Glutamatergic neuron (in vitro differentiated cells): ENCODE measurements around the gene FADD. TPM values are rescaled to one million over a fixed set of nuclear protein-coding genes. Genes with fewer than 3 reads are reported as not detected.

Experiments used
- DNase-seq: peaks from one replicate; pipeline ENCODE4 v3.0.0; 2022
- H3K27ac Mint-ChIP-seq: one replicate; pipeline ENCODE4 v1.8.0; 2020; ENCODE audit warnings: mild to moderate bottlenecking, mixed read lengths, inconsistent platforms; ENCODE audit not compliant: unreplicated experiment
- H3K27me3 Mint-ChIP-seq: one replicate; pipeline ENCODE4 v1.8.0; 2020; ENCODE audit warnings: mild to moderate bottlenecking, moderate library complexity, mixed read lengths, inconsistent platforms; ENCODE audit not compliant: unreplicated experiment
- H3K36me3 Mint-ChIP-seq: one replicate; pipeline ENCODE4 v1.8.0; 2020; ENCODE audit warnings: mild to moderate bottlenecking, mixed read lengths, inconsistent platforms; ENCODE audit not compliant: unreplicated experiment
- H3K4me1 Mint-ChIP-seq: one replicate; pipeline ENCODE4 v1.8.0; 2020; ENCODE audit warnings: mild to moderate bottlenecking, low read depth, mixed read lengths, inconsistent platforms; ENCODE audit not compliant: unreplicated experiment
- H3K4me3 Mint-ChIP-seq: one replicate; pipeline ENCODE4 v1.8.0; 2020; ENCODE audit warnings: mild to moderate bottlenecking, mixed read lengths, inconsistent platforms; ENCODE audit not compliant: unreplicated experiment
- H3K9me3 Mint-ChIP-seq: one replicate; pipeline ENCODE4 v1.8.0; 2020; ENCODE audit warnings: mild to moderate bottlenecking, moderate library complexity, mixed read lengths, inconsistent platforms; ENCODE audit not compliant: unreplicated experiment
- CTCF ChIP-seq: fragments of 200-600 bp; sonication (generic); IDR thresholded peaks from one replicate; pipeline ENCODE4 v1.5.0; 2021; ENCODE audit not compliant: partially characterized antibody, unreplicated experiment
- total RNA-seq: library from RNA; stranded (reverse); fragmentation: NEBNext Ultra II Directional; extraction: Animal tissue kit (Norgen Biotek cat#: 25700); gene quantifications from one replicate; pipeline ENCODE4 v1.2.1, GENCODE V29; 2021; ENCODE audit not compliant: unreplicated experiment

The FADD gene
- total RNA-seq, 1 donor from 2014 or later: 23.1 TPM

GRCh38 chr11:70185348-70186055 lies 17.6 kb upstream of the FADD start:
- no peak for TF ChIP-seq CTCF
- Mint-ChIP-seq H3K4me3 (no peak overlapping the region), H3K4me1 (peaks cover 3% of the 10 kb centered on the region), H3K27ac (no peak overlapping the region), H3K27me3 (peaks cover 7% of the 10 kb centered on the region), H3K9me3 (no peaks in the 10 kb centered on the region), H3K36me3 (no peaks in the 10 kb centered on the region)
- DNase-seq: no peak

GRCh38 chr11:70186420-70186819 lies 16.7 kb upstream of the FADD start:
- DNase-seq: no peak
- Mint-ChIP-seq H3K27me3 (peaks cover 16% of the 10 kb centered on the region), H3K36me3 (no peaks in the 10 kb centered on the region), H3K4me1 (peaks cover 3% of the 10 kb centered on the region), H3K4me3 (no peak overlapping the region), H3K27ac (no peak overlapping the region), H3K9me3 (peaks cover 2% of the 10 kb centered on the region)
- TF ChIP-seq CTCF: no peak

- Mint-ChIP-seq H3K4me1 (peaks cover 3% of the 10 kb centered on the region), H3K4me3 (no peak overlapping the region), H3K9me3 (peaks cover 2% of the 10 kb centered on the region), H3K27me3 (peaks cover 16% of the 10 kb centered on the region), H3K27ac (no peak overlapping the region), H3K36me3 (no peaks in the 10 kb centered on the region)
- DNase-seq: no peak
- TF ChIP-seq CTCF: no peak
These were observed 16.2 kb upstream of the FADD start for GRCh38 chr11:70186936-70187335.

- DNase-seq: no peak
- H3K27ac Mint-ChIP-seq: no peak overlapping the region
- peaks cover 6% of the 10 kb centered on the region for H3K4me1 Mint-ChIP-seq
- H3K4me3 Mint-ChIP-seq: no peak overlapping the region
- TF ChIP-seq CTCF: no peak
- H3K9me3 Mint-ChIP-seq: peaks cover 2% of the 10 kb centered on the region
- H3K36me3 Mint-ChIP-seq: no peaks in the 10 kb centered on the region
- H3K27me3 Mint-ChIP-seq: peaks cover 16% of the 10 kb centered on the region
These were observed 15.3 kb upstream of the FADD start for GRCh38 chr11:70187771-70188170.

- Mint-ChIP-seq H3K4me1 (peaks cover 6% of the 10 kb centered on the region), H3K36me3 (no peaks in the 10 kb centered on the region), H3K27me3 (peaks cover 12% of the 10 kb centered on the region), H3K4me3 (no peak overlapping the region), H3K27ac (no peak overlapping the region), H3K9me3 (peaks cover 2% of the 10 kb centered on the region)
- no peak for TF ChIP-seq CTCF
- no peak for DNase-seq
These were observed 13.5 kb upstream of the FADD start for GRCh38 chr11:70189622-70190021.
